ENCODE data around the gene LRRC38. TPM values are rescaled to one million over a fixed set of nuclear protein-coding genes. Genes with fewer than 3 reads are reported as not detected.

LRRC38 gene
- total RNA-seq, 4 donors from 2014 or later: 0.48 to 0.56 TPM; not detected in 2

- TF ChIP-seq CTCF (IDR thresholded peaks at IDR 0.05): no peak
- ATAC-seq (ENCODE audit: low FRiP score) (peak; percentile 7), DNase-seq (ENCODE audit: low spot score) (no peak)
Observed at GRCh38 chr1:13540866-13541265, 27.1 kb upstream of the LRRC38 start.

GRCh38 chr1:13539683-13540082 lies 25.9 kb upstream of the LRRC38 start:
- TF ChIP-seq CTCF (IDR thresholded peaks at IDR 0.05): no peak
- DNase-seq (ENCODE audit: low spot score) (no peak), ATAC-seq (ENCODE audit: low FRiP score) (no peak)

DNA sequence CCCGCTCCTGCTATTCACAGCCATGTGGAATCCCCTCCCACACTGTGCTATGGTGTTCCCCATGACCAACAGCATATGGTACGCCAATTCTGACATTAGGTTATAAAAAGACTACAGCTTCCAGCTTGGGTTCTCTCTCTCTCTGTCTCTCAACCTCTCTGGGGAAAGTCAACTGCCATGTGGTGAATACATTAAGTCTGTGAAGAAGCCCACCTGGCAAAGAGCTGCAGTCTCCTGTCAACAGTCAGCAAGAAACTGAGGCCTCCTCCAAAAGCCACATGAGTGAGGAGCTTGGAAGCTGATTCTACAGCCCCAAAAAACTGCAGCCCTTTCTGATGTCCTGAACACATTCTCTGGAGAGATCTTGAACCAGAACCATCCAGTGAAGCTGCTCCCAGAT lies 25.0 kb upstream of the LRRC38 start:
- no peak for TF ChIP-seq CTCF (IDR thresholded peaks at IDR 0.05)
- DNase-seq (ENCODE audit: low spot score) (no peak), ATAC-seq (ENCODE audit: low FRiP score) (no peak)

- no peak for DNase-seq (ENCODE audit: low spot score)
- TF ChIP-seq CTCF (IDR thresholded peaks at IDR 0.05): no peak
- no peak for ATAC-seq (ENCODE audit: low FRiP score)
Observed at GRCh38 chr1:13536571-13536970, 22.8 kb upstream of the LRRC38 start.

DNA sequence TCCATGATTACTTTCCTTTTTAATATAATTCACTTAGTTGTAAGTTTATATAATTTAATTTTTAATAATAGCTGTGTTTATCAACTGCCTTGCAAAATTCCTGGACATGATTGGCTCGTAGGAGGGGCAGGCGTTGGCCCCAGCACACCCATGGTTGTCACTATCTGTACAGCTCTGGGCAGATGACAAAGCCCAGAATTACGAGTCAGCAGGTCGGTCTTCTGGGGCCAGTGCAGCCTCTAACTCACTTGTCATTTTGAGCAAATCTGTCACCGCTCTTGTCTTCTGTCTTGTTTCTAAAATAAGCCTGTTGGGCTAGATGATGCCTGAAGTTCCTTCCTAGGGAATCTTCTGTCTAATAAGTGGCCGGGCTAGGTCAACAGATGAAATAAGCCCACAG lies 21.4 kb upstream of the LRRC38 start:
- DNase-seq (ENCODE audit: low spot score) (no peak), ATAC-seq (ENCODE audit: low FRiP score) (no peak)
- no peak for TF ChIP-seq CTCF (IDR thresholded peaks at IDR 0.05)

- ATAC-seq (ENCODE audit: low FRiP score) (no peak), DNase-seq (ENCODE audit: low spot score) (no peak)
- TF ChIP-seq CTCF (IDR thresholded peaks at IDR 0.05): no peak
Observed at GRCh38 chr1:13528320-13528719, 14.5 kb upstream of the LRRC38 start.

- no peak for ATAC-seq (ENCODE audit: low FRiP score)
- no peak for TF ChIP-seq CTCF (IDR thresholded peaks at IDR 0.05)
- DNase-seq (ENCODE audit: low spot score): no peak
Observed at GRCh38 chr1:13523780-13524477, 10.1 kb upstream of the LRRC38 start.

Data from omental fat pad (tissue), 4 donors.